Gastroesophageal sphincter (tissue), 3 donors: ENCODE results near the gene PRXL2B.

Experiments
- CTCF ChIP-seq, 4 experiments: fragments of 200-600 bp in 2 of 4; fragments of 450-650 bp in 2 of 4; sonication (generic) in 1 of 4; IDR thresholded peaks; one replicate each; pipeline ENCODE4 v1.5.1; 2017 to 2019; ENCODE audit warnings: antibody characterized with exemption in 4 of 4, mild to moderate bottlenecking in 2 of 4, moderate library complexity in 2 of 4
- EP300 ChIP-seq: sonication (generic); formaldehyde crosslinking; IDR thresholded peaks from one replicate; pipeline ENCODE4 v1.6.1; 2017; ENCODE audit warnings: antibody characterized with exemption, mild to moderate bottlenecking
- POLR2A ChIP-seq, 2 donors: fragments of 450-650 bp; IDR thresholded peaks; one replicate each; pipeline ENCODE4 v1.6.1; 2017; ENCODE audit warnings: antibody characterized with exemption in 2 of 2, mild to moderate bottlenecking in 2 of 2, moderate library complexity in 1 of 2
- POLR2AphosphoS5 ChIP-seq: sonication (generic); formaldehyde crosslinking; IDR thresholded peaks from one replicate; pipeline ENCODE4 v1.6.1; 2017; ENCODE audit warnings: antibody characterized with exemption

GRCh38 chr1:2633366-2633935 is 46.9 kb downstream of the PRXL2B start:
- TF ChIP-seq CTCF (IDR thresholded peaks at IDR 0.05), result no peak
- TF ChIP-seq POLR2AphosphoS5, result no peak
- no peak for TF ChIP-seq POLR2A (IDR thresholded peaks at IDR 0.05)
- no peak for TF ChIP-seq EP300
